ENCODE data around the gene CAV3.

- TF ChIP-seq EGR1 (IDR thresholded peaks at IDR 0.05; ENCODE audit: low read depth): no peak
- no peak for TF ChIP-seq YY1 (IDR thresholded peaks at IDR 0.05; ENCODE audit: extremely low read depth, insufficient replicate concordance, low read depth, low read length)
- TF ChIP-seq CTCF (IDR thresholded peaks at IDR 0.05 in 2 of 3, conservative IDR thresholded peaks at IDR 0.05 in 1 of 3; ENCODE audit: borderline replicate concordance in 1 of 3, insufficient read depth in 1 of 3, low read depth in 2 of 3, low read length in 2 of 3): no peak
- no peak for TF ChIP-seq REST (IDR thresholded peaks at IDR 0.05; ENCODE audit: low read depth)
- no peak for TF ChIP-seq POLR2A (IDR thresholded peaks at IDR 0.05; ENCODE audit: borderline replicate concordance, extremely low read depth, insufficient read depth, insufficient read length)
- TF ChIP-seq EZH2 (IDR thresholded peaks at IDR 0.05): no peak
- no peak for TF ChIP-seq JUND (IDR thresholded peaks at IDR 0.05)
- no peak for TF ChIP-seq SP1 (IDR thresholded peaks at IDR 0.05; ENCODE audit: low read depth)
- TF ChIP-seq POLR2AphosphoS5 (IDR thresholded peaks at IDR 0.05; ENCODE audit: low read depth, low read length): no peak
- no peak for TF ChIP-seq ELF1 (IDR thresholded peaks at IDR 0.05; ENCODE audit: borderline replicate concordance, low read depth)
- TF ChIP-seq ZNF274 (IDR thresholded peaks at IDR 0.05; ENCODE audit: low read depth, low read length): no peak
- no peak for TF ChIP-seq CEBPB (IDR thresholded peaks at IDR 0.05; ENCODE audit: low read depth)
Observed at GRCh38 chr3:8709287-8709686, 24.3 kb upstream of the CAV3 start.
